H1 (cell line): ENCODE data around the gene PIP5K1C. TPM values are rescaled to one million over a fixed set of nuclear protein-coding genes. Genes with fewer than 3 reads are reported as not detected.

Experiments
- CTCF ChIA-PET: fragments of 300-600 bp; sonication (Branson Sonifier 250); formaldehyde crosslinking; loops from one replicate; lab custom pipeline; 2021; ENCODE audit not compliant: partially characterized antibody; lab: Charles Lee
- POLR2A ChIA-PET: fragments of 300-600 bp; sonication (Branson Sonifier 250); formaldehyde crosslinking; loops from one replicate; lab custom pipeline; 2021; ENCODE audit warnings: inconsistent platforms; ENCODE audit not compliant: partially characterized antibody; lab: Charles Lee
- DNase-seq, 2 experiments: peaks; one replicate each; pipeline versions ENCODE4 v3.0.0 to v3.0.0-alpha.2; 2010 to 2022; ENCODE audit warnings: low spot score in 2 of 2, low read depth in 1 of 2, mixed read lengths in 1 of 2
- FAIRE-seq: peaks from 2 replicates; lab custom pipeline; 2011; peaks lifted over from hg19 to GRCh38; lab: Jason Lieb, UNC
- H2AFZ ChIP-seq: 2 replicates; pipeline ENCODE4 v1.8.1; 2012; ENCODE audit warnings: low read length, inconsistent platforms
- H2AK5ac ChIP-seq: 2 replicates; pipeline ENCODE4 v1.6.1; 2013; ENCODE audit warnings: low read depth, low read length
- H2BK120ac ChIP-seq: replicated peaks from 2 replicates; pipeline ENCODE3; 2013; ENCODE audit warnings: low read depth, low read length, inconsistent platforms
- H2BK12ac ChIP-seq: 2 replicates; pipeline ENCODE4 v1.6.1; 2013; ENCODE audit warnings: low read depth, low read length
- H2BK15ac ChIP-seq: 2 replicates; pipeline ENCODE4 v1.6.1; 2013; ENCODE audit warnings: low read length
- H2BK20ac ChIP-seq: 2 replicates; pipeline ENCODE4 v1.6.1; 2013; ENCODE audit warnings: low read length
- H2BK5ac ChIP-seq: 2 replicates; pipeline ENCODE4 v1.6.1; 2013; ENCODE audit warnings: low read depth, low read length
- H3K14ac ChIP-seq: 2 replicates; pipeline ENCODE4 v1.6.1; 2013; ENCODE audit warnings: inconsistent platforms; ENCODE audit not compliant: insufficient read length
- H3K18ac ChIP-seq: 2 replicates; pipeline ENCODE4 v1.6.1; 2013; ENCODE audit warnings: low read length; ENCODE audit errors: extremely low read depth
- H3K23ac ChIP-seq: 2 replicates; pipeline ENCODE4 v1.6.1; 2013; ENCODE audit warnings: inconsistent platforms; ENCODE audit not compliant: insufficient read length
- H3K23me2 ChIP-seq: 2 replicates; pipeline ENCODE4 v1.6.1; 2013; ENCODE audit warnings: low read depth, low read length
- H3K27ac ChIP-seq: 2 replicates; pipeline ENCODE4 v1.6.1; 2011; ENCODE audit warnings: low read depth, low read length, inconsistent platforms
- H3K27me3 ChIP-seq, 4 experiments: replicated peaks in 1 of 4; 1 replicate in 1 of 4; 2 replicates in 3 of 4; pipeline versions ENCODE4 v1.6.1 to v1.8.1; 2011 to 2013; ENCODE audit warnings: low read length in 3 of 4, mild to moderate bottlenecking in 3 of 4, inconsistent platforms in 2 of 4, mixed read lengths in 2 of 4, moderate library complexity in 1 of 4; ENCODE audit not compliant: control insufficient read depth in 3 of 4, insufficient read depth in 3 of 4; ENCODE audit errors: extremely low read depth in 1 of 4
- H3K36me3 ChIP-seq, 4 experiments: 2 replicates each; pipeline versions ENCODE4 v1.6.1 to v1.8.1; 2011 to 2013; ENCODE audit warnings: mild to moderate bottlenecking in 4 of 4, low read length in 3 of 4, moderate library complexity in 2 of 4, control low read depth in 1 of 4, inconsistent platforms in 1 of 4; ENCODE audit not compliant: insufficient read depth in 4 of 4, control insufficient read depth in 2 of 4
- H3K4ac ChIP-seq: replicated peaks from 2 replicates; pipeline ENCODE3; 2013; ENCODE audit warnings: low read length, low read depth, mixed read lengths, inconsistent platforms; ENCODE audit not compliant: insufficient read length
- H3K4me1 ChIP-seq, 4 experiments: replicated peaks in 1 of 4; 1 replicate in 1 of 4; 2 replicates in 3 of 4; pipeline versions ENCODE4 v1.6.1 to v1.8.1; 2011 to 2013; ENCODE audit warnings: low read length in 3 of 4, inconsistent platforms in 2 of 4, mixed read lengths in 1 of 4; ENCODE audit not compliant: insufficient read depth in 4 of 4, control insufficient read depth in 3 of 4
- H3K4me2 ChIP-seq, 2 experiments: 2 replicates each; pipeline versions ENCODE4 v1.6.1 to v1.8.1; 2011 to 2013; ENCODE audit warnings: low read depth in 2 of 2, low read length in 2 of 2, control low read depth in 1 of 2, inconsistent platforms in 1 of 2, mild to moderate bottlenecking in 1 of 2; ENCODE audit not compliant: insufficient read depth in 1 of 2
- H3K4me3 ChIP-seq, 4 experiments: fragments of 200-600, 300-600 bp in 1 of 4; sonication (generic), shearing (Covaris generic), sonication (Bioruptor Twin) in 1 of 4; 2 replicates each; pipeline versions ENCODE4 v1.5.1 to v1.8.1; 2011 to 2016; ENCODE audit warnings: low read length in 4 of 4, low read depth in 3 of 4, control low read depth in 2 of 4, inconsistent platforms in 2 of 4, mild to moderate bottlenecking in 2 of 4, mixed read lengths in 1 of 4, moderate library complexity in 1 of 4; ENCODE audit not compliant: insufficient read depth in 2 of 4; ENCODE audit errors: extremely low read depth in 1 of 4
- H3K56ac ChIP-seq: replicated peaks from 2 replicates; pipeline ENCODE3; 2013; ENCODE audit warnings: low read depth, mild to moderate bottlenecking, mixed read lengths, low read length, inconsistent platforms; ENCODE audit not compliant: insufficient read length
- H3K79me1 ChIP-seq: 2 replicates; pipeline ENCODE4 v1.6.1; 2013; ENCODE audit warnings: low read depth, low read length, control low read depth
- H3K79me2 ChIP-seq, 2 experiments: 2 replicates each; pipeline versions ENCODE4 v1.6.1 to v1.8.1; 2012 to 2013; ENCODE audit warnings: low read length in 2 of 2, mild to moderate bottlenecking in 2 of 2, inconsistent platforms in 1 of 2; ENCODE audit not compliant: insufficient read depth in 2 of 2, control insufficient read depth in 1 of 2
- H3K9ac ChIP-seq, 4 experiments: replicated peaks in 1 of 4; 1 replicate in 1 of 4; 2 replicates in 3 of 4; pipeline versions ENCODE4 v1.6.1 to v1.8.1; 2011 to 2013; ENCODE audit warnings: low read depth in 3 of 4, low read length in 3 of 4, control low read depth in 2 of 4, mild to moderate bottlenecking in 2 of 4, moderate library complexity in 2 of 4, inconsistent platforms in 1 of 4; ENCODE audit errors: extremely low read depth in 1 of 4
- H3K9me3 ChIP-seq, 2 experiments: 2 replicates each; pipeline versions ENCODE4 v1.6.1 to v1.8.1; 2012 to 2013; ENCODE audit warnings: mild to moderate bottlenecking in 2 of 2, moderate library complexity in 2 of 2, control low read depth in 1 of 2, inconsistent platforms in 1 of 2, low read depth in 1 of 2, low read length in 1 of 2, mixed read lengths in 1 of 2; ENCODE audit not compliant: insufficient read depth in 2 of 2
- H4K20me1 ChIP-seq, 2 experiments: replicated peaks in 1 of 2; 2 replicates each; pipeline versions ENCODE3 to v1.8.1; 2011 to 2013; ENCODE audit warnings: inconsistent platforms in 2 of 2, low read length in 2 of 2, mild to moderate bottlenecking in 1 of 2; ENCODE audit not compliant: insufficient read depth in 2 of 2, control insufficient read depth in 1 of 2
- H4K5ac ChIP-seq: 2 replicates; pipeline ENCODE4 v1.6.1; 2013; ENCODE audit warnings: low read length, low read depth, mixed read lengths, inconsistent platforms; ENCODE audit not compliant: insufficient read length
- H4K8ac ChIP-seq: 2 replicates; pipeline ENCODE4 v1.8.0; 2013; ENCODE audit warnings: mild to moderate bottlenecking, moderate library complexity, low read length, inconsistent platforms; ENCODE audit not compliant: insufficient read depth; ENCODE audit errors: extremely low read depth
- H4K91ac ChIP-seq: replicated peaks from 2 replicates; pipeline ENCODE3; 2013; ENCODE audit warnings: low read length, mixed read lengths, inconsistent platforms; ENCODE audit not compliant: insufficient read length
- EZH2 ChIP-seq: fragments of 200-600 bp; sonication (generic); IDR thresholded peaks from 2 replicates; pipeline ENCODE4 v1.7.1; 2012; ENCODE audit warnings: low read depth, mild to moderate bottlenecking, moderate library complexity, low read length, inconsistent platforms; ENCODE audit not compliant: severe bottlenecking
- TCF12 ChIP-seq: IDR thresholded peaks from 2 replicates; pipeline ENCODE4 v1.6.1; 2011; ENCODE audit warnings: low read depth, mild to moderate bottlenecking, low read length
- WGBS, 2 experiments: shearing (Covaris generic) in 1 of 2; methylation state at CpG; one replicate each; pipeline versions ENCODE4 v1.1.6 to v1.1.7; 2013 to 2015; ENCODE audit warnings: low lambda C conversion rate in 2 of 2, mixed read lengths in 2 of 2, inconsistent platforms in 1 of 2, low coverage in 1 of 2, missing lambda C conversion rate in 1 of 2; ENCODE audit not compliant: insufficient replicate concordance in 2 of 2, insufficient coverage in 1 of 2, insufficient read length in 1 of 2; ENCODE audit errors: extremely low coverage in 1 of 2, missing lambda C conversion rate in 1 of 2; 5-methylcytosine and 5-hydroxymethylcytosine counted together
- polyA plus RNA-seq, 7 experiments: library from polyadenylated mRNA; depleted of rRNA in 3 of 7; stranded (reverse) in 5 of 7; unstranded in 2 of 7; fragments of >200 nt in 5 of 7; fragments of 200-250 nt in 2 of 7; gene quantifications; 1 replicate in 5 of 7; 2 replicates in 1 of 7; 4 replicates in 1 of 7; pipeline versions ENCODE4 v1.2.1 to v1.2.3, GENCODE V29; 2011 to 2013; ENCODE audit warnings: missing spikeins in 2 of 7, mixed read lengths in 2 of 7
- total RNA-seq: library from RNA; stranded (reverse); fragmentation: NEBNext Ultra II Directional; extraction: Animal tissue kit (Norgen Biotek cat#: 25700); gene quantifications from 2 replicates; pipeline ENCODE4 v1.2.1, GENCODE V29; 2021

The PIP5K1C gene
- total and polyA plus RNA-seq, 2 of the 8 experiments (the other 6 are each of a cell fraction or from before 2014, with no cell fraction given): 10.6 to 32.9 TPM

DNA sequence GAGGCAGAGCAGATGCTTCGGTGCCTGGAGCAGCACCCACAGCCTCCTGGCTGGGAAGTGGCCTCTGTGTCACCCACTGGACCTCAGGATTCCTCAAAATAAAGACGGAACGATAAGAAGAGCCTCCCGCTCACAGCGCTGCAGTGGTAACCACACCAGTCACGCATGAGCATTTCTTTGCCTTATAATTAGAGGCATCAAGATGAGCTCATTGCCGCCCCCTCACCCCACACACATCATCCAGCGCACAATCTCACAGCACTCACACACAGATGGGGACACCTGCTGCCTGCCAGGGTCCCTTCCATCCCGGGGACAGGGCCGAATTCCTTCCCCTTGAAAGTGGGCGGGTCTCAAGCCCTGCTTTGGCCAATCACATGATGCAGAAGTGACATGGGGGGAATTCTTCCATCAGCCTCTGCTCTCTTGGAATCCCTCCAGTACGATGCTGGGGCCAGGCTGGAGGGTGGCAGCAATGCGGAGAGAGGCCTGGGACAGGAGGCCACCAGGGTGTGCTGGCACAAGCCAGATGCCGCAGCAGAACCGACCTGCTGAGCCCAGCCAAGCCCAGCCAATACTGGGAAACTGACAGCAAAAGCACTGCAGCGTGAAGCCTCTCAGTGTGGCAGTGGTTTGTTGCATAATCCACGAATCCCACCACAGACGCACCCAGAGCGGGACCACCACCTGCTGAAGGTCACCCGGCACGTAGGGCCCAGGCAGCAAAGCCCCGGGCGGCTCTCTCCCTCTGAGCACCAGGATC is 16.0 kb downstream of the PIP5K1C start:
- no peak overlapping the region; the same call in 1 of the 2 replicates for H4K8ac ChIP-seq
- peaks cover 7 to 9% of the 10 kb centered on the region in 2 experiments for H3K9me3 ChIP-seq
- no peak for FAIRE-seq
- peaks cover 0 to 5% (median 3%) of the 10 kb centered on the region in 4 experiments; a peak in 2 of 8 replicates for H3K36me3 ChIP-seq
- H2BK5ac ChIP-seq: peak overlapping the region; percentile 98; the same call in 1 of the 2 replicates
- peak overlapping the region; percentile 83; the same call in 1 of the 2 replicates for H3K18ac ChIP-seq
- H3K4me1 ChIP-seq: peaks cover 0 to 41% (median 28%) of the 10 kb centered on the region in 4 experiments; a peak in 6 of 7 replicates
- WGBS, 2 experiments: 90% methylated on average over 23 of the region's 23 CpGs; no CpG with 5 or more reads in 1 of the 2 experiments
- TF ChIP-seq EZH2 (no peak), TCF12 (no peak)
- H3K79me2 ChIP-seq: peaks cover 0 to 33% of the 10 kb centered on the region in 2 experiments; a peak in 1 of 4 replicates
- CTCF ChIA-PET: interaction anchor here (0.6 to 2.8 kb wide), 7 partner anchors 8 to 79 kb away, joined by 3 to 8 read pairs (median 4); partner anchors contain the start of gene MRPL54
- no peak overlapping the region for H3K23ac ChIP-seq
- H2BK12ac ChIP-seq: peak overlapping the region; percentile 95; the same call in 1 of the 2 replicates
- no peak overlapping the region for H2AFZ ChIP-seq
- peaks cover 3 to 8% of the 10 kb centered on the region in 2 experiments for H4K20me1 ChIP-seq
- DNase-seq: no peak
- H3K4me3 ChIP-seq: no peak overlapping the region
- H3K4me2 ChIP-seq: no peak overlapping the region; a peak in 1 of 4 replicates
- H3K56ac ChIP-seq: no peak overlapping the region
- no peak overlapping the region; the same call in 1 of the 2 replicates for H3K27ac ChIP-seq
- peak overlapping the region; percentile 74 for H3K4ac ChIP-seq
- peaks cover 10% of the 10 kb centered on the region; the same call in 1 of the 2 replicates for H3K23me2 ChIP-seq
- no peaks in the 10 kb centered on the region; a peak in 1 of 7 replicates for H3K27me3 ChIP-seq
- peak overlapping the region; percentile 98; the same call in 1 of the 2 replicates for H2BK20ac ChIP-seq
- H4K5ac ChIP-seq: peak overlapping the region; percentile 44
- POLR2A ChIA-PET: interaction anchor here (0.8 to 2.6 kb wide), 3 partner anchors 10 to 78 kb away, joined by 3 to 10 read pairs (median 6); partner anchors contain the start of gene MRPL54
- H3K14ac ChIP-seq: no peak overlapping the region
- peak overlapping the region; percentile 11; the same call in 1 of the 2 replicates for H2AK5ac ChIP-seq
- peaks cover 3% of the 10 kb centered on the region for H3K79me1 ChIP-seq
- peak overlapping the region; percentile 96 for H2BK15ac ChIP-seq
- no peak overlapping the region for H3K9ac ChIP-seq
- no peak overlapping the region for H2BK120ac ChIP-seq
- H4K91ac ChIP-seq: peak overlapping the region; percentile 88
